ENCODE data around the gene RASGRP4. TPM values are rescaled to one million over a fixed set of nuclear protein-coding genes. Genes with fewer than 3 reads are reported as not detected.

RASGRP4 gene
- total RNA-seq, 4 donors from 2014 or later: 0.91 to 2.3 (median 1.6) TPM

DNA sequence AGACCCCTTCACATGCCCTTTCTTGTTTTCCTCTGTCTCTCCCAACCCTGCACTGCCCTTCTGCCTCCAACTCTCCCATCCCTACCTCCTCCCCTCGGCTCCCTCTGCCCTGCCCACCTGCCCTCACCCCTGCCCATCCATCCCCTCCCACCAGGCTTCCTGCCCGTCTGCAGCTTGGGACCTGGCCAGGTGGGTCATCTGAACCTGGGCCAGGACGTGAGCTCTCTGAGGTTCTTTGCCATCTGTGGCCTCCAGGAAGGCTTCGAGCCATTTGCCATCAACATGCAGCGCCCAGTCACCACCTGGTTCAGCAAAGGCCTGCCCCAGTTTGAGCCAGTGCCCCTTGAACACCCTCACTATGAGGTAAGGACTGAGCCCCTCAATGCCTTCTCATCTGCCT lies 43.1 kb upstream of the RASGRP4 start:
- 71% methylated on average over 5 of the region's 5 CpGs for WGBS
- H3K4me3 ChIP-seq: no peak overlapping the region
- peaks cover 3% of the 10 kb centered on the region for H3K27me3 ChIP-seq
- no peak for DNase-seq (ENCODE audit: low spot score in 2 of 2)
- TF ChIP-seq POLR2AphosphoS5 (IDR thresholded peaks at IDR 0.05) (no peak), EP300 (IDR thresholded peaks at IDR 0.05) (no peak), POLR2A (IDR thresholded peaks at IDR 0.05) (no peak)
- TF ChIP-seq, protein P1, sequence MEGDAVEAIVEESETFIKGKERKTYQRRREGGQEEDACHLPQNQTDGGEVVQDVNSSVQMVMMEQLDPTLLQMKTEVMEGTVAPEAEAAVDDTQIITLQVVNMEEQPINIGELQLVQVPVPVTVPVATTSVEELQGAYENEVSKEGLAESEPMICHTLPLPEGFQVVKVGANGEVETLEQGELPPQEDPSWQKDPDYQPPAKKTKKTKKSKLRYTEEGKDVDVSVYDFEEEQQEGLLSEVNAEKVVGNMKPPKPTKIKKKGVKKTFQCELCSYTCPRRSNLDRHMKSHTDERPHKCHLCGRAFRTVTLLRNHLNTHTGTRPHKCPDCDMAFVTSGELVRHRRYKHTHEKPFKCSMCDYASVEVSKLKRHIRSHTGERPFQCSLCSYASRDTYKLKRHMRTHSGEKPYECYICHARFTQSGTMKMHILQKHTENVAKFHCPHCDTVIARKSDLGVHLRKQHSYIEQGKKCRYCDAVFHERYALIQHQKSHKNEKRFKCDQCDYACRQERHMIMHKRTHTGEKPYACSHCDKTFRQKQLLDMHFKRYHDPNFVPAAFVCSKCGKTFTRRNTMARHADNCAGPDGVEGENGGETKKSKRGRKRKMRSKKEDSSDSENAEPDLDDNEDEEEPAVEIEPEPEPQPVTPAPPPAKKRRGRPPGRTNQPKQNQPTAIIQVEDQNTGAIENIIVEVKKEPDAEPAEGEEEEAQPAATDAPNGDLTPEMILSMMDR (IDR thresholded peaks at IDR 0.05): no peak
- H3K36me3 ChIP-seq: no peaks in the 10 kb centered on the region
- H3K27ac ChIP-seq: no peak overlapping the region
- no peaks in the 10 kb centered on the region for H3K4me1 ChIP-seq
- H3K9me3 ChIP-seq: no peaks in the 10 kb centered on the region

DNA sequence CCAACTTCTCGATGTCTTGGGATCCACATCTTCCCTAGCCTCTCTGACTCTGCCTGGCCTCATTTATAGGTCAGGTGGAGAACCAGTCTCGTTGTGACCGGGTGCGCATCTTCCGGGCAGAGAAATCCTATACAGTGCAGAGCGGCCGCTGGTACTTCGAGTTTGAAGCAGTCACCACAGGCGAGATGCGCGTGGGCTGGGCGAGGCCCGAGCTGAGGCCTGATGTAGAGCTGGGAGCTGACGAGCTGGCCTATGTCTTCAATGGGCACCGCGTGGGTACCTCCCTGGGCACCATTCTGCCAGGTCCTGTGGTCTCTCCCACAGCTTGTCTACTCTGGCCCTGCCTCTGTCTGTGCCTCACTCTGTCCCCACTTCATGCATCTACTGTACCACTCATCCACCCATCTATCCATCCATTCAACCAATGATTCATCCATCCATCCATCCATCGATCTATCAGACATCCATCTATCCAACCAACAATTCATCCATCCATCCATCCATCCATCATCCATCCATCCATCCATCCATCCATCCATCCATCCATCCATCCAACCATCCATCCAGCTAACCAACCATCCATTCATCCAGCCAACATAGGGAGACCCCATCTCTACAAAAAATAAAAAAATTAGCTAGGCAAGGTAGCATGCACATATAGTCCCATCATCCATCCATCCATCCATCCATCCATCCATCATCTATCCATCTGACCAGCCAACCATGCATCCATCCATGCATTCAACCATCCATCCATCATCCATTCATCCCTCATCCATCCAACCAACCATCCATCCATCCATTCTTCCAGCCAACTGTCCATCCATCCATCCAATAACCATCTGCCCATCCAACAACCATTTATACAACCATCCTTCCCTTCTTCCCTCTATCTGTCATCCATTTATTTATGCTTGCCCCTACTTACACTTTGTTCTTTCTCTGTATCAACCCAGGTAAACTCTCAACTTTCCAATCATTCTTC lies 41.8 kb upstream of the RASGRP4 start:
- no peak for TF ChIP-seq EP300 (IDR thresholded peaks at IDR 0.05)
- no peak for TF ChIP-seq POLR2AphosphoS5 (IDR thresholded peaks at IDR 0.05)
- TF ChIP-seq POLR2A (IDR thresholded peaks at IDR 0.05): no peak
- TF ChIP-seq, protein P1 (IDR thresholded peaks at IDR 0.05): no peak
- no peak for DNase-seq (ENCODE audit: low spot score in 2 of 2)
- Histone ChIP-seq H3K36me3 (no peaks in the 10 kb centered on the region), H3K9me3 (no peaks in the 10 kb centered on the region), H3K27me3 (peaks cover 3% of the 10 kb centered on the region), H3K4me3 (no peak overlapping the region), H3K4me1 (no peaks in the 10 kb centered on the region), H3K27ac (no peak overlapping the region)
- 89% methylated on average over 12 of the region's 17 CpGs for WGBS

DNA sequence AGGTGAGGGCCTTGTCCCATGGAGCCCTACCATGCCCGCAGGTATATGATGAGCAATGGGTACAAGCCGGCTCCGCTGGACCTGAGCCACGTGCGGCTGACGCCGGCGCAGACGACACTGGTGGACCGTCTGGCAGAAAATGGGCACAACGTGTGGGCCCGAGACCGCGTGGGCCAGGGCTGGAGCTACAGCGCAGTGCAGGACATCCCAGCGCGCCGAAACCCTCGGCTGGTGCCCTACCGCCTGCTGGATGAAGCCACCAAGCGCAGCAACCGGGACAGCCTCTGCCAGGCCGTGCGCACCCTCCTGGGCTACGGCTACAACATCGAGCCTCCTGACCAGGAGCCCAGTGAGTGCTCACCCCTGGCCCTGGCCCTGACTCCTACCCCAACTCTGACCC lies 40.0 kb upstream of the RASGRP4 start:
- Histone ChIP-seq H3K27ac (no peak overlapping the region), H3K4me3 (no peak overlapping the region), H3K4me1 (no peaks in the 10 kb centered on the region), H3K36me3 (no peaks in the 10 kb centered on the region), H3K9me3 (no peaks in the 10 kb centered on the region), H3K27me3 (peaks cover 3% of the 10 kb centered on the region)
- DNase-seq (ENCODE audit: low spot score in 2 of 2): no peak
- WGBS: 92% methylated on average over 26 of the region's 26 CpGs
- TF ChIP-seq, protein P1 (IDR thresholded peaks at IDR 0.05): no peak
- TF ChIP-seq POLR2A (IDR thresholded peaks at IDR 0.05): no peak
- no peak for TF ChIP-seq POLR2AphosphoS5 (IDR thresholded peaks at IDR 0.05)
- no peak for TF ChIP-seq EP300 (IDR thresholded peaks at IDR 0.05)

DNA sequence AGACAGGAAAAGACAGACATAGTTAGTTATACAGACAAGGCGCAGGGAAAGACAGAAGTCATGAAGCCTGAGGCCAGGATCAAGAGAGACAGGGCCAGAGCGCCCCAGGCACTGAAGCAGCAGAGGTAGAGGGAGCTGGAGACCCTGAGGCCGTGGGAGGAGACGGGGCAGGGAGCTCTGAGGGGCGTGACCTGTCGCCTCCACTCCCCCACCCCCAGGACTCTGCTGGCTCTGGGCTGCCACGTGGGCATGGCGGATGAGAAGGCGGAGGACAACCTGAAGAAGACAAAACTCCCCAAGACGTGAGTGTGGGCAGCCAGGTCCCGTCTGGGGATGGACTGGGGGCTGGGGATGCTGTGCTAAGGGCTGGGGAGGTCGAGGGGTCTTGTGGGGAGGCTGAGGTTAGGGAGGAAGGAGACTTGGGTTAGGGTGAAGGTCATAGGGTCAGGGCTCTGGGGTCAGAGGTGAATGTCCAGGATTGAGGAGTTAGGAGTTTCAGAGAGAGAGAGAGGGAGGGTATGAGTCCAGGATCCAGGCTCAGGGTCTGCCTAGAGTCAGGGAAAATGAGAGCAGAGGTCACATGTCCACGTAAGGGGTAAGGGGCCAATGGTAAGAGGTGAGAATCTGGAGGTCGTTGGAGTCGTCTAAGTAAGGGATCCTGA lies 38.5 kb upstream of the RASGRP4 start:
- no peaks in the 10 kb centered on the region for H3K4me1 ChIP-seq
- WGBS: 55% methylated on average over 15 of the region's 15 CpGs
- no peak overlapping the region for H3K27ac ChIP-seq
- TF ChIP-seq EP300 (IDR thresholded peaks at IDR 0.05): no peak
- no peak for TF ChIP-seq POLR2AphosphoS5 (IDR thresholded peaks at IDR 0.05)
- H3K36me3 ChIP-seq: no peaks in the 10 kb centered on the region
- DNase-seq (ENCODE audit: low spot score in 2 of 2): no peak
- no peak overlapping the region for H3K4me3 ChIP-seq
- peaks cover 3% of the 10 kb centered on the region for H3K27me3 ChIP-seq
- no peaks in the 10 kb centered on the region for H3K9me3 ChIP-seq

DNA sequence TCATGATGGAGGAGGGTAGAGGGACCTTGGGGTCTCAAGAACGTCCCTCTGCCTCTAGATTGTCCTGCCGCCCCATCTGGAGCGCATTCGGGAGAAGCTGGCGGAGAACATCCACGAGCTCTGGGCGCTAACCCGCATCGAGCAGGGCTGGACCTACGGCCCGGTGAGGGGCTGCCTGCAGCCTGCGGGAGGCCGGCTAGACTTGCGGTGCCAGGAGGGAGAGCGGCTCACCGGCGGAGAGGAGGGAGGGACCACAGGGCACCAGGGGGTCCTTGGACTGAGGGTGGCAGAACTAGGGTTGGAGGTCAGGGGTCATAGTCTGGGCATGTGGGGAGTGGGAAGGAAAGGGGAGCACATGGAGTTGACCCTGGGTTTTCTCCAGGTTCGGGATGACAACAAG lies 37.3 kb upstream of the RASGRP4 start:
- Histone ChIP-seq H3K9me3 (no peaks in the 10 kb centered on the region), H3K27me3 (peaks cover 3% of the 10 kb centered on the region), H3K4me3 (no peak overlapping the region), H3K36me3 (no peaks in the 10 kb centered on the region), H3K4me1 (no peaks in the 10 kb centered on the region), H3K27ac (no peak overlapping the region)
- TF ChIP-seq POLR2AphosphoS5 (IDR thresholded peaks at IDR 0.05) (no peak), POLR2A (IDR thresholded peaks at IDR 0.05) (no peak), EP300 (IDR thresholded peaks at IDR 0.05) (no peak)
- TF ChIP-seq, protein P1 (IDR thresholded peaks at IDR 0.05): no peak
- DNase-seq (ENCODE audit: low spot score in 2 of 2): no peak
- 89% methylated on average over 18 of the region's 18 CpGs for WGBS

All from suprapubic skin (tissue), 4 donors.